Measurements from ENCODE around the gene PITRM1. TPM values are rescaled to one million over a fixed set of nuclear protein-coding genes. Genes with fewer than 3 reads are reported as not detected.

PITRM1 gene
- total RNA-seq, 1 donor from 2014 or later = 80.4 TPM

- peaks cover 13% of the 10 kb centered on the region for H4K20me1 ChIP-seq (ENCODE audit: insufficient read depth, low read length)
- H3K9me3 ChIP-seq (ENCODE audit: insufficient read depth, low read depth, low read length) = no peaks in the 10 kb centered on the region
- H3K4me1 ChIP-seq (ENCODE audit: insufficient read depth, low read length) = no peaks in the 10 kb centered on the region
- Mint-ChIP-seq H3K27ac (ENCODE audit: unreplicated experiment) (no peak overlapping the region), H3K4me1 (ENCODE audit: low read depth, unreplicated experiment) (peaks cover 2% of the 10 kb centered on the region), H3K27me3 (ENCODE audit: low read depth, unreplicated experiment) (no peaks in the 10 kb centered on the region), H3K36me3 (ENCODE audit: low read depth, unreplicated experiment) (peaks cover 48% of the 10 kb centered on the region), H3K9me3 (ENCODE audit: unreplicated experiment) (no peaks in the 10 kb centered on the region), H3K4me3 (ENCODE audit: unreplicated experiment) (no peak overlapping the region)
- H3K4me2 ChIP-seq (ENCODE audit: low read length) = no peak overlapping the region
- H3K27me3 ChIP-seq (ENCODE audit: insufficient read depth, low read length) = no peaks in the 10 kb centered on the region
- no peak overlapping the region for H3K9ac ChIP-seq (ENCODE audit: low read length)
- H3K79me2 ChIP-seq (ENCODE audit: insufficient read depth, low read length) = peaks cover 6% of the 10 kb centered on the region
- H3K27ac ChIP-seq (ENCODE audit: low read depth, low read length) = no peak overlapping the region
- no peak overlapping the region for H3K4me3 ChIP-seq (ENCODE audit: insufficient read depth, low read depth, low read length)
- no peak overlapping the region for H2AFZ ChIP-seq (ENCODE audit: low read depth, low read length)
- H3K36me3 ChIP-seq (ENCODE audit: insufficient read depth, low read length) = peaks cover 81% of the 10 kb centered on the region
- no peak for DNase-seq (ENCODE audit: low read depth)
- TF ChIP-seq CTCF (IDR thresholded peaks at IDR 0.05; ENCODE audit: insufficient read depth, low read depth, low read length) (no peak), EZH2 (IDR thresholded peaks at IDR 0.05; ENCODE audit: insufficient read depth, low read length) (no peak)
- FAIRE-seq = no peak
Measured at GRCh38 chr10:3162533-3162932, 10.0 kb downstream of the PITRM1 start.

- DNase-seq (ENCODE audit: low read depth) (no peak), FAIRE-seq (no peak)
- Mint-ChIP-seq H3K9me3 (ENCODE audit: unreplicated experiment) (no peaks in the 10 kb centered on the region), H3K36me3 (ENCODE audit: low read depth, unreplicated experiment) (peaks cover 31% of the 10 kb centered on the region), H3K27me3 (ENCODE audit: low read depth, unreplicated experiment) (no peaks in the 10 kb centered on the region), H3K4me1 (ENCODE audit: low read depth, unreplicated experiment) (no peaks in the 10 kb centered on the region), H3K4me3 (ENCODE audit: unreplicated experiment) (no peak overlapping the region), H3K27ac (ENCODE audit: unreplicated experiment) (no peak overlapping the region)
- no peaks in the 10 kb centered on the region for H3K4me1 ChIP-seq (ENCODE audit: insufficient read depth, low read length)
- H2AFZ ChIP-seq (ENCODE audit: low read depth, low read length) = no peak overlapping the region
- H3K27ac ChIP-seq (ENCODE audit: low read depth, low read length) = no peak overlapping the region
- H3K27me3 ChIP-seq (ENCODE audit: insufficient read depth, low read length) = no peaks in the 10 kb centered on the region
- H3K4me3 ChIP-seq (ENCODE audit: insufficient read depth, low read depth, low read length) = no peak overlapping the region
- H3K9ac ChIP-seq (ENCODE audit: low read length) = no peak overlapping the region
- peaks cover 74% of the 10 kb centered on the region for H3K36me3 ChIP-seq (ENCODE audit: insufficient read depth, low read length)
- peaks cover 2% of the 10 kb centered on the region for H4K20me1 ChIP-seq (ENCODE audit: insufficient read depth, low read length)
- no peaks in the 10 kb centered on the region for H3K9me3 ChIP-seq (ENCODE audit: insufficient read depth, low read depth, low read length)
- no peak overlapping the region for H3K4me2 ChIP-seq (ENCODE audit: low read length)
- TF ChIP-seq EZH2 (IDR thresholded peaks at IDR 0.05; ENCODE audit: insufficient read depth, low read length) (no peak), CTCF (IDR thresholded peaks at IDR 0.05; ENCODE audit: insufficient read depth, low read depth, low read length) (no peak)
- no peaks in the 10 kb centered on the region for H3K79me2 ChIP-seq (ENCODE audit: insufficient read depth, low read length)
Measured at GRCh38 chr10:3159152-3159551, 13.4 kb downstream of the PITRM1 start.

GRCh38 chr10:3154666-3155065 lies 17.9 kb downstream of the PITRM1 start:
- TF ChIP-seq EZH2 (IDR thresholded peaks at IDR 0.05; ENCODE audit: insufficient read depth, low read length) (no peak), CTCF (IDR thresholded peaks at IDR 0.05; ENCODE audit: insufficient read depth, low read depth, low read length) (no peak)

More at GRCh38 chr10:3154666-3155065, 17.9 kb downstream of the PITRM1 start:
- Histone ChIP-seq H3K79me2 (ENCODE audit: insufficient read depth, low read length) (no peaks in the 10 kb centered on the region), H3K27me3 (ENCODE audit: insufficient read depth, low read length) (no peaks in the 10 kb centered on the region), H4K20me1 (ENCODE audit: insufficient read depth, low read length) (peaks cover 18% of the 10 kb centered on the region), H3K4me2 (ENCODE audit: low read length) (no peak overlapping the region), H3K27ac (ENCODE audit: low read depth, low read length) (no peak overlapping the region), H3K4me1 (ENCODE audit: insufficient read depth, low read length) (no peaks in the 10 kb centered on the region), H3K4me3 (ENCODE audit: insufficient read depth, low read depth, low read length) (no peak overlapping the region), H3K36me3 (ENCODE audit: insufficient read depth, low read length) (peaks cover 74% of the 10 kb centered on the region), H3K9ac (ENCODE audit: low read length) (no peak overlapping the region), H3K9me3 (ENCODE audit: insufficient read depth, low read depth, low read length) (no peaks in the 10 kb centered on the region), H2AFZ (ENCODE audit: low read depth, low read length) (no peak overlapping the region)
- FAIRE-seq (no peak), DNase-seq (ENCODE audit: low read depth) (no peak)
- Mint-ChIP-seq H3K36me3 (ENCODE audit: low read depth, unreplicated experiment) (peaks cover 30% of the 10 kb centered on the region), H3K4me1 (ENCODE audit: low read depth, unreplicated experiment) (no peaks in the 10 kb centered on the region), H3K4me3 (ENCODE audit: unreplicated experiment) (no peak overlapping the region), H3K27ac (ENCODE audit: unreplicated experiment) (no peak overlapping the region), H3K27me3 (ENCODE audit: low read depth, unreplicated experiment) (no peaks in the 10 kb centered on the region), H3K9me3 (ENCODE audit: unreplicated experiment) (no peaks in the 10 kb centered on the region)

Measured in astrocyte (in vitro differentiated cells and primary cell).